SK-N-SH (cell line): Measurements from ENCODE around the gene TMEM59.

Experiments
- CHD2 ChIP-seq: fragments of 150-350 bp; IDR thresholded peaks from 2 replicates; pipeline ENCODE4 v1.6.1; 2018; ENCODE audit warnings: low read length; ENCODE audit not compliant: partially characterized antibody
- EP300 ChIP-seq, 2 experiments: IDR thresholded peaks; 2 replicates each; pipeline versions ENCODE4 v1.4.0 to v1.6.1; 2012; ENCODE audit warnings: borderline replicate concordance in 1 of 2, low read depth in 1 of 2, low read length in 1 of 2
- EZH2phosphoT487 ChIP-seq: fragments of 200-600 bp; sonication (generic); IDR thresholded peaks from 2 replicates; pipeline ENCODE4 v1.6.1; 2017; ENCODE audit warnings: low read depth, mixed run types, mild to moderate bottlenecking, antibody characterized with exemption, moderate library complexity, borderline replicate concordance
- FOXM1 ChIP-seq: IDR thresholded peaks from 2 replicates; pipeline ENCODE4 v1.4.0; 2012; ENCODE audit warnings: low read depth, mild to moderate bottlenecking
- JUND ChIP-seq: IDR thresholded peaks from 2 replicates; pipeline ENCODE4 v1.4.0; 2012
- NFIC ChIP-seq: IDR thresholded peaks from 2 replicates; pipeline ENCODE4 v1.4.0; 2012; ENCODE audit warnings: borderline replicate concordance
- POLR2AphosphoS5 ChIP-seq: IDR thresholded peaks from 2 replicates; pipeline ENCODE4 v1.6.1; 2012; ENCODE audit warnings: low read depth, low read length
- RCOR1 ChIP-seq: fragments of 150-350 bp; IDR thresholded peaks from 2 replicates; pipeline ENCODE4 v1.6.1; 2017; ENCODE audit warnings: antibody characterized with exemption, low read length
- RXRA ChIP-seq: IDR thresholded peaks from 2 replicates; pipeline ENCODE4 v1.4.0; 2012; ENCODE audit warnings: low read depth, mild to moderate bottlenecking, borderline replicate concordance
- SIN3A ChIP-seq: IDR thresholded peaks from 2 replicates; pipeline ENCODE4 v1.6.1; 2012; ENCODE audit warnings: low read depth, mild to moderate bottlenecking, low read length, moderate library complexity, borderline replicate concordance
- YY1 ChIP-seq: IDR thresholded peaks from 2 replicates; pipeline ENCODE4 v1.4.0; 2012; ENCODE audit warnings: low read depth, mild to moderate bottlenecking
- TF ChIP-seq, protein P1 (sequence below): IDR thresholded peaks from 2 replicates; pipeline ENCODE4 v1.4.0; 2012; ENCODE audit warnings: low read depth
- TF ChIP-seq, protein P2 (sequence below): fragments of 200-600 bp; sonication (generic); IDR thresholded peaks from 2 replicates; pipeline ENCODE4 v1.6.1; 2017; ENCODE audit warnings: antibody characterized with exemption, mild to moderate bottlenecking, moderate library complexity

DNA sequence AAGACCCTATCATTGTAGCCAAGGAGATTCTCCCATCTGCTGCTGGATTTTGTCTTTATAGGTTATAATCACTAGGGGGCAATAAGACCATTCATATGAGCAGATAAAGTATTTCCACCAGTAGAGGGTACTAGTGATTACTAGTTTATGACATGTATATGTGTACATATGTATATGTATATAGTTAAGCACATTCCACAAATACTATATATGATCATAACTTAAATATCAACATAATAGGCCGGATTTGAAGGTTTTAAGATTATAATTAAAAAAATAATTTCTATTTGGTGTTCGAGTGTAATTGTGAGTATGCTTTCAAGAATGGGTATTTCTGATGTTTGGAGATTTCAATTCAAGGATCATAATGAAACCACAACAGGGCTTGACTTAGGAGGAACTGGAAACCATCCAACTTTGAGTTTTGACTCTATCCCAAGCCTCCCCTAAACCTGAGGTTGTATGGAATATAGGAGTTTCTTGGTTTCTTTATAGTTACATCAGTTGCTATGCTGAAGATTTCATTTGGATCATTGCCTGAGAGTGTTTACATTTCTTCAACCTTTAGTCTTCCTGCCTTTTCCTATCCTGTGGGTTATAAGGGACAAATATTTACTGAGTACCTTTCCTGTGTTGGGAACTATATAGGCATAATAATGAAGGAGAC is 17.3 kb upstream of the TMEM59 start:
- TF ChIP-seq EP300 (IDR thresholded peaks at IDR 0.05; ENCODE audit: borderline replicate concordance in 1 of 2, low read depth in 1 of 2, low read length in 1 of 2) (no peak), RCOR1 (no peak), SIN3A (no peak), POLR2AphosphoS5 (no peak), CHD2 (no peak), EZH2phosphoT487 (no peak), NFIC (no peak), FOXM1 (no peak), YY1 (no peak), RXRA (no peak), JUND (no peak)
- TF ChIP-seq, protein P1, sequence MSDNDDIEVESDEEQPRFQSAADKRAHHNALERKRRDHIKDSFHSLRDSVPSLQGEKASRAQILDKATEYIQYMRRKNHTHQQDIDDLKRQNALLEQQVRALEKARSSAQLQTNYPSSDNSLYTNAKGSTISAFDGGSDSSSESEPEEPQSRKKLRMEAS, result no peak
- TF ChIP-seq, protein P2, sequence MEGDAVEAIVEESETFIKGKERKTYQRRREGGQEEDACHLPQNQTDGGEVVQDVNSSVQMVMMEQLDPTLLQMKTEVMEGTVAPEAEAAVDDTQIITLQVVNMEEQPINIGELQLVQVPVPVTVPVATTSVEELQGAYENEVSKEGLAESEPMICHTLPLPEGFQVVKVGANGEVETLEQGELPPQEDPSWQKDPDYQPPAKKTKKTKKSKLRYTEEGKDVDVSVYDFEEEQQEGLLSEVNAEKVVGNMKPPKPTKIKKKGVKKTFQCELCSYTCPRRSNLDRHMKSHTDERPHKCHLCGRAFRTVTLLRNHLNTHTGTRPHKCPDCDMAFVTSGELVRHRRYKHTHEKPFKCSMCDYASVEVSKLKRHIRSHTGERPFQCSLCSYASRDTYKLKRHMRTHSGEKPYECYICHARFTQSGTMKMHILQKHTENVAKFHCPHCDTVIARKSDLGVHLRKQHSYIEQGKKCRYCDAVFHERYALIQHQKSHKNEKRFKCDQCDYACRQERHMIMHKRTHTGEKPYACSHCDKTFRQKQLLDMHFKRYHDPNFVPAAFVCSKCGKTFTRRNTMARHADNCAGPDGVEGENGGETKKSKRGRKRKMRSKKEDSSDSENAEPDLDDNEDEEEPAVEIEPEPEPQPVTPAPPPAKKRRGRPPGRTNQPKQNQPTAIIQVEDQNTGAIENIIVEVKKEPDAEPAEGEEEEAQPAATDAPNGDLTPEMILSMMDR, result peak; percentile 91
